Fibroblast of lung (primary cell): ENCODE results near the gene TJP1. TPM values are rescaled to one million over a fixed set of nuclear protein-coding genes. Genes with fewer than 3 reads are reported as not detected.

ENCODE experiments used
- DNase-seq, 2 donors: peaks; one replicate each; pipeline versions ENCODE4 v3.0.0 to v3.0.0-alpha.2; 2010; ENCODE audit warnings: low read depth in 2 of 2
- H2AFZ ChIP-seq: 2 replicates; pipeline ENCODE4 v1.5.1; 2012; ENCODE audit warnings: low read length, control low read depth, inconsistent platforms
- H3K27ac ChIP-seq: 2 replicates; pipeline ENCODE4 v1.5.1; 2011; ENCODE audit warnings: low read length, control low read depth; ENCODE audit not compliant: insufficient read depth
- H3K27me3 ChIP-seq: 2 replicates; pipeline ENCODE4 v1.5.1; 2011; ENCODE audit warnings: mild to moderate bottlenecking, low read length; ENCODE audit not compliant: control insufficient read depth, insufficient read depth
- H3K36me3 ChIP-seq: 2 replicates; pipeline ENCODE4 v1.5.1; 2011; ENCODE audit warnings: low read length; ENCODE audit not compliant: control insufficient read depth, insufficient read depth
- H3K4me1 ChIP-seq: 2 replicates; pipeline ENCODE4 v1.5.1; 2011; ENCODE audit warnings: low read length; ENCODE audit not compliant: control insufficient read depth, insufficient read depth; ENCODE audit errors: extremely low read depth
- H3K4me2 ChIP-seq: 2 replicates; pipeline ENCODE4 v1.5.1; 2011; ENCODE audit warnings: low read length, control low read depth; ENCODE audit not compliant: insufficient read depth; ENCODE audit errors: extremely low read depth
- H3K4me3 ChIP-seq, 4 experiments: fragments of 200-600 bp in 1 of 4; sonication (generic) in 1 of 4; replicated peaks in 1 of 4; 2 replicates each; pipeline ENCODE4 v1.5.1; 2011 to 2016; ENCODE audit warnings: low read length in 4 of 4, low read depth in 3 of 4, mild to moderate bottlenecking in 3 of 4, control low read depth in 2 of 4, inconsistent platforms in 1 of 4, mixed read lengths in 1 of 4; ENCODE audit not compliant: insufficient read depth in 1 of 4; ENCODE audit errors: control extremely low read depth in 1 of 4
- H3K79me2 ChIP-seq: 2 replicates; pipeline ENCODE4 v1.5.1; 2012; ENCODE audit warnings: mild to moderate bottlenecking, low read length, inconsistent platforms; ENCODE audit not compliant: control insufficient read depth, insufficient read depth
- H3K9ac ChIP-seq: 2 replicates; pipeline ENCODE4 v1.5.1; 2011; ENCODE audit warnings: mild to moderate bottlenecking, low read length, control low read depth; ENCODE audit not compliant: insufficient read depth
- H3K9me3 ChIP-seq: 2 replicates; pipeline ENCODE4 v1.5.1; 2012; ENCODE audit warnings: low read depth, low read length; ENCODE audit not compliant: control insufficient read depth, insufficient read depth
- H4K20me1 ChIP-seq: 2 replicates; pipeline ENCODE4 v1.5.1; 2011; ENCODE audit warnings: low read length; ENCODE audit not compliant: control insufficient read depth, insufficient read depth; ENCODE audit errors: extremely low read depth
- CTCF ChIP-seq, 2 donors: IDR thresholded peaks in 1 of 2; conservative IDR thresholded peaks in 1 of 2; 1 replicate in 1 of 2; 2 replicates in 1 of 2; pipeline ENCODE4 v1.5.1; 2011 to 2012; ENCODE audit warnings: low read length in 2 of 2, control low read depth in 1 of 2, inconsistent platforms in 1 of 2, low read depth in 1 of 2, mild to moderate bottlenecking in 1 of 2
- EZH2 ChIP-seq: IDR thresholded peaks from 2 replicates; pipeline ENCODE4 v1.5.1; 2012; ENCODE audit warnings: low read length, control low read depth, mild to moderate bottlenecking; ENCODE audit errors: missing control alignments
- polyA plus RNA-seq, 2 donors: library from polyadenylated mRNA; depleted of rRNA in 1 of 2; stranded (reverse) in 1 of 2; unstranded in 1 of 2; fragments of >200 nt; gene quantifications; 2 replicates each; pipeline ENCODE4 v1.2.1, GENCODE V29; 2011 to 2012; ENCODE audit warnings: missing spikeins in 1 of 2
- total RNA-seq: library from RNA; depleted of rRNA; stranded (reverse); fragments of >200 nt; gene quantifications from 2 replicates; pipeline ENCODE4 v1.2.1, GENCODE V29; 2014

TJP1 gene
- total and polyA plus RNA-seq, 2 donors (not counting 1 experiment from before 2014, with no cell fraction given): 53.7 to 110 TPM

- Histone ChIP-seq H3K36me3 (no peaks in the 10 kb centered on the region), H3K4me2 (no peak overlapping the region), H3K4me1 (peaks cover 2% of the 10 kb centered on the region), H3K9ac (no peak overlapping the region), H4K20me1 (no peaks in the 10 kb centered on the region), H3K4me3 (no peak overlapping the region), H3K27me3 (no peaks in the 10 kb centered on the region), H2AFZ (no peak overlapping the region), H3K27ac (no peak overlapping the region), H3K9me3 (no peaks in the 10 kb centered on the region), H3K79me2 (no peaks in the 10 kb centered on the region)
- DNase-seq: no peak
- TF ChIP-seq CTCF (conservative IDR thresholded peaks at IDR 0.05 in 1 of 2, IDR thresholded peaks at IDR 0.05 in 1 of 2; ENCODE audit: low read depth in 1 of 2, low read length in 2 of 2) (no peak), EZH2 (no peak)
These were observed 132.8 kb downstream of the TJP1 start for GRCh38 chr15:29689287-29689986.

- H3K9me3 ChIP-seq: no peaks in the 10 kb centered on the region
- no peaks in the 10 kb centered on the region for H3K79me2 ChIP-seq
- no peak overlapping the region for H3K4me2 ChIP-seq
- no peaks in the 10 kb centered on the region for H4K20me1 ChIP-seq
- no peak overlapping the region for H3K9ac ChIP-seq
- TF ChIP-seq EZH2 (no peak), CTCF (conservative IDR thresholded peaks at IDR 0.05 in 1 of 2, IDR thresholded peaks at IDR 0.05 in 1 of 2; ENCODE audit: low read depth in 1 of 2, low read length in 2 of 2) (no peak)
- no peaks in the 10 kb centered on the region for H3K36me3 ChIP-seq
- no peak overlapping the region for H2AFZ ChIP-seq
- no peak overlapping the region for H3K27ac ChIP-seq
- DNase-seq: no peak
- no peaks in the 10 kb centered on the region for H3K27me3 ChIP-seq
- H3K4me1 ChIP-seq: peaks cover 2% of the 10 kb centered on the region
- no peak overlapping the region for H3K4me3 ChIP-seq
These were observed 133.6 kb downstream of the TJP1 start for GRCh38 chr15:29688506-29689286.

- H3K36me3 ChIP-seq: no peaks in the 10 kb centered on the region
- TF ChIP-seq CTCF (conservative IDR thresholded peaks at IDR 0.05 in 1 of 2, IDR thresholded peaks at IDR 0.05 in 1 of 2; ENCODE audit: low read depth in 1 of 2, low read length in 2 of 2) (no peak), EZH2 (no peak)
- peaks cover 2% of the 10 kb centered on the region for H3K4me1 ChIP-seq
- H3K4me3 ChIP-seq: no peak overlapping the region
- H2AFZ ChIP-seq: no peak overlapping the region
- no peaks in the 10 kb centered on the region for H3K27me3 ChIP-seq
- no peaks in the 10 kb centered on the region for H3K79me2 ChIP-seq
- no peak for DNase-seq
- no peaks in the 10 kb centered on the region for H4K20me1 ChIP-seq
- no peak overlapping the region for H3K27ac ChIP-seq
- no peak overlapping the region for H3K4me2 ChIP-seq
- no peaks in the 10 kb centered on the region for H3K9me3 ChIP-seq
- no peak overlapping the region for H3K9ac ChIP-seq
These were observed 134.2 kb downstream of the TJP1 start for GRCh38 chr15:29687939-29688505.
